ENCODE data around the gene KCNQ5. TPM values are rescaled to one million over a fixed set of nuclear protein-coding genes. Genes with fewer than 3 reads are reported as not detected.

Gene KCNQ5
- total RNA-seq, 1 experiment from 2014 or later: 0.07 TPM

DNA sequence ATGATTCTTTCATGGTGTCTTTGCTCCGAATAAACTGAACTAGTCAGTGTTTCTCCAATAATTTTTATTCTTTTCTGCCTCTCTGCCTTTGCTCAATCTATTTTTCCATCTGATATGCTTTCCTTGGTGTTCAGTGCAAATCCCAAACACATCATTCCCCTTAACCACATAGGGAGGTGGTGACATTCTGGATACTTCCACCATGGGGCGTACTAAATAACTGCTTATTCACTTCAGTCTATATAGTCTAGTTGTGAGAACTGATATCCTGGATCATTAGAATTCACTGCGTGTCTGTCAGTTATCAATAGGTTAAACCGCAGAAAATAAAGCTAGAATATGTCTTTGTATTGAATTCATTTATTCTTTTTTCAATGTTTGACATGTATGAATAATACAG, 83.1 kb downstream of the KCNQ5 start:
- H3K18ac ChIP-seq (ENCODE audit: insufficient read length, low read depth, low read length): no peak overlapping the region
- no peak overlapping the region for H3K4ac ChIP-seq (ENCODE audit: low read depth, low read length)
- no peak overlapping the region for H2AK5ac ChIP-seq (ENCODE audit: insufficient read length, low read length)
- no peak overlapping the region for H3K4me2 ChIP-seq (ENCODE audit: insufficient read depth, insufficient read length, low read length)
- H4K20me1 ChIP-seq (ENCODE audit: control insufficient read depth, insufficient read depth, insufficient read length): no peaks in the 10 kb centered on the region
- Mint-ChIP-seq H3K27me3 (ENCODE audit: low read depth) (no peaks in the 10 kb centered on the region), H3K4me1 (peaks cover 0 to 4% of the 10 kb centered on the region in 2 experiments; a peak in 1 of 4 replicates), H3K9me3 (peaks cover 0 to 2% of the 10 kb centered on the region in 2 experiments; a peak in 2 of 5 replicates), H3K36me3 (ENCODE audit: insufficient read depth in 1 of 3, low read depth in 3 of 3) (no peaks in the 10 kb centered on the region), H3K4me3 (no peak overlapping the region), H3K27ac (no peak overlapping the region)
- H3K56ac ChIP-seq (ENCODE audit: insufficient read length, low read depth, low read length): no peak overlapping the region
- H3K27me3 ChIP-seq (ENCODE audit: insufficient read depth, low read length): no peaks in the 10 kb centered on the region
- H4K5ac ChIP-seq (ENCODE audit: insufficient read length, low read depth, low read length): no peak overlapping the region
- no peak overlapping the region for H3K27ac ChIP-seq (ENCODE audit: insufficient read length, low read depth, low read length)
- H3K23me2 ChIP-seq (ENCODE audit: insufficient read length, low read depth, low read length, poor library complexity, severe bottlenecking): no peaks in the 10 kb centered on the region
- H2AFZ ChIP-seq (ENCODE audit: low read length): no peak overlapping the region
- TF ChIP-seq, protein P1, sequence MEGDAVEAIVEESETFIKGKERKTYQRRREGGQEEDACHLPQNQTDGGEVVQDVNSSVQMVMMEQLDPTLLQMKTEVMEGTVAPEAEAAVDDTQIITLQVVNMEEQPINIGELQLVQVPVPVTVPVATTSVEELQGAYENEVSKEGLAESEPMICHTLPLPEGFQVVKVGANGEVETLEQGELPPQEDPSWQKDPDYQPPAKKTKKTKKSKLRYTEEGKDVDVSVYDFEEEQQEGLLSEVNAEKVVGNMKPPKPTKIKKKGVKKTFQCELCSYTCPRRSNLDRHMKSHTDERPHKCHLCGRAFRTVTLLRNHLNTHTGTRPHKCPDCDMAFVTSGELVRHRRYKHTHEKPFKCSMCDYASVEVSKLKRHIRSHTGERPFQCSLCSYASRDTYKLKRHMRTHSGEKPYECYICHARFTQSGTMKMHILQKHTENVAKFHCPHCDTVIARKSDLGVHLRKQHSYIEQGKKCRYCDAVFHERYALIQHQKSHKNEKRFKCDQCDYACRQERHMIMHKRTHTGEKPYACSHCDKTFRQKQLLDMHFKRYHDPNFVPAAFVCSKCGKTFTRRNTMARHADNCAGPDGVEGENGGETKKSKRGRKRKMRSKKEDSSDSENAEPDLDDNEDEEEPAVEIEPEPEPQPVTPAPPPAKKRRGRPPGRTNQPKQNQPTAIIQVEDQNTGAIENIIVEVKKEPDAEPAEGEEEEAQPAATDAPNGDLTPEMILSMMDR (conservative IDR thresholded peaks at IDR 0.05): peak; percentile 43; the same call in 2 of the 3 replicates
- DNase-seq: no peak
- no peak overlapping the region for H2BK120ac ChIP-seq (ENCODE audit: low read depth, low read length, poor library complexity, severe bottlenecking)
- H3K79me2 ChIP-seq (ENCODE audit: insufficient read depth, low read length): no peaks in the 10 kb centered on the region
- no peaks in the 10 kb centered on the region for H3K4me1 ChIP-seq (ENCODE audit: insufficient read depth, low read length)
- no peak overlapping the region for H3T11ph ChIP-seq (ENCODE audit: low read length)
- H2BK20ac ChIP-seq (ENCODE audit: low read depth, low read length, poor library complexity, severe bottlenecking): no peak overlapping the region
- no peak overlapping the region for H2BK12ac ChIP-seq (ENCODE audit: insufficient read length, low read depth, low read length)
- no peak overlapping the region for H2BK15ac ChIP-seq (ENCODE audit: low read depth, low read length)
- no peaks in the 10 kb centered on the region for H3K79me1 ChIP-seq (ENCODE audit: insufficient read depth, low read depth, low read length, poor library complexity, severe bottlenecking)
- no peaks in the 10 kb centered on the region for H3K9me3 ChIP-seq (ENCODE audit: control insufficient read depth, low read depth, low read length)
- no CpG with 5 or more reads among the region's 4 CpGs for WGBS (ENCODE audit: extremely low coverage, insufficient read length, low lambda C conversion rate)
- H3K9ac ChIP-seq (ENCODE audit: extremely low read depth, insufficient read length, low read length): no peak overlapping the region
- no peak overlapping the region for H4K91ac ChIP-seq (ENCODE audit: insufficient read length, low read depth, low read length)
- no peak overlapping the region for H3K14ac ChIP-seq (ENCODE audit: insufficient read depth, low read length)
- H3K23ac ChIP-seq (ENCODE audit: insufficient read length, low read depth, low read length): no peak overlapping the region
- no peak overlapping the region for H2BK5ac ChIP-seq (ENCODE audit: insufficient read length, low read length)
- H4K8ac ChIP-seq (replicated peaks; ENCODE audit: insufficient read length, low read depth, low read length): no peak overlapping the region

Measured in H9 (cell line).